K562 (cell line): ENCODE results near the gene KBTBD3. TPM values are rescaled to one million over a fixed set of nuclear protein-coding genes. Genes with fewer than 3 reads are reported as not detected.
A peak's percentile ranks its signal among the peaks of the same experiment; 100 is the strongest.

Experiments used
- DMBX1 ChIP-seq: fragments of 250-450 bp; sonication (Bioruptor Pico); IDR thresholded peaks from 2 replicates; pipeline ENCODE4 v1.8.0; 2022; ENCODE audit warnings: inconsistent platforms, mild to moderate bottlenecking, moderate library complexity, borderline replicate concordance
- ELF2 ChIP-seq: fragments of 250-450 bp; sonication (Bioruptor Pico); IDR thresholded peaks from 2 replicates; pipeline ENCODE4 v1.5.0; 2021; ENCODE audit warnings: mild to moderate bottlenecking
- ETV6 ChIP-seq, 3 experiments: fragments of 150-350 bp in 1 of 3; sonication (generic) in 1 of 3; formaldehyde crosslinking in 1 of 3; IDR thresholded peaks; 2 replicates each; pipeline versions ENCODE4 v1.6.1 to v1.8.0; 2014 to 2022; ENCODE audit warnings: borderline replicate concordance in 2 of 3, low read depth in 2 of 3, antibody characterized with exemption in 1 of 3, low read length in 1 of 3, mild to moderate bottlenecking in 1 of 3, missing genetic modification reagents in 1 of 3
- HCFC1 ChIP-seq: IDR thresholded peaks from 2 replicates; pipeline ENCODE4 v1.6.1; 2012; ENCODE audit warnings: low read depth, low read length, improper control_type of control experiment
- JUND ChIP-seq, 2 experiments: IDR thresholded peaks; 2 replicates in 1 of 2; 3 replicates in 1 of 2; pipeline ENCODE4 v1.6.1; 2011; ENCODE audit warnings: borderline replicate concordance in 2 of 2, low read depth in 2 of 2, low read length in 2 of 2, improper control_type of control experiment in 1 of 2, missing biosample characterization in 1 of 2, missing genetic modification characterization in 1 of 2, missing genetic modification reagents in 1 of 2
- MAX ChIP-seq: sonication (generic); formaldehyde crosslinking; IDR thresholded peaks from 2 replicates; pipeline ENCODE4 v1.9.0; 2022; ENCODE audit warnings: mild to moderate bottlenecking, missing genetic modification reagents
- NR2F6 ChIP-seq: fragments of 450-650 bp; formaldehyde crosslinking; IDR thresholded peaks from 2 replicates; pipeline ENCODE4 v1.4.0; 2020; ENCODE audit warnings: mild to moderate bottlenecking
- NUFIP1 ChIP-seq: fragments of 450-650 bp; IDR thresholded peaks from 2 replicates; pipeline ENCODE4 v1.6.1; 2018; ENCODE audit not compliant: partially characterized antibody
- PRDM10 ChIP-seq: fragments of 450-650 bp; IDR thresholded peaks from 2 replicates; pipeline ENCODE4 v1.6.1; 2018; ENCODE audit not compliant: partially characterized antibody
- RB1 ChIP-seq: fragments of 450-650 bp; IDR thresholded peaks from 2 replicates; pipeline ENCODE4 v1.6.1; 2017; ENCODE audit warnings: low read depth, mild to moderate bottlenecking
- RBBP5 ChIP-seq: fragments of 200-600 bp; sonication (generic); IDR thresholded peaks from 2 replicates; pipeline ENCODE4 v1.6.1; 2012; ENCODE audit warnings: borderline replicate concordance, mild to moderate bottlenecking, low read length, control low read depth, inconsistent platforms; ENCODE audit not compliant: insufficient read depth, poor library complexity, severe bottlenecking
- SP2 ChIP-seq: IDR thresholded peaks from 2 replicates; pipeline ENCODE4 v1.6.1; 2011; ENCODE audit warnings: mild to moderate bottlenecking, low read depth, low read length, moderate library complexity; ENCODE audit not compliant: poor library complexity, severe bottlenecking; ENCODE audit errors: extremely low read depth
- TBP ChIP-seq: optimal IDR thresholded peaks from 2 replicates; pipeline ENCODE3; 2011; ENCODE audit warnings: low read depth, low read length, improper control_type of control experiment
- THRAP3 ChIP-seq: fragments of 450-650 bp; IDR thresholded peaks from 2 replicates; pipeline ENCODE4 v1.6.1; 2016; ENCODE audit warnings: mild to moderate bottlenecking, inconsistent platforms, borderline replicate concordance
- USF2 ChIP-seq: sonication (generic); formaldehyde crosslinking; IDR thresholded peaks from 2 replicates; pipeline ENCODE4 v1.5.0; 2020; ENCODE audit warnings: missing genetic modification reagents
- XRCC5 ChIP-seq: fragments of 200-400 bp; formaldehyde crosslinking; IDR thresholded peaks from 2 replicates; pipeline ENCODE4 v1.6.1; 2017; ENCODE audit warnings: low read depth, mild to moderate bottlenecking, low read length
- ZKSCAN3 ChIP-seq: fragments of 250-450 bp; sonication (Bioruptor Pico); IDR thresholded peaks from 2 replicates; pipeline ENCODE4 v1.4.0; 2020
- ZNF589 ChIP-seq: fragments of 200-800 bp; sonication (Bioruptor generic); IDR thresholded peaks from 2 replicates; pipeline ENCODE4 v1.6.1; 2016; ENCODE audit warnings: low read depth, missing genetic modification characterization, missing compliant biosample characterization
- ZNF79 ChIP-seq: fragments of 250-450 bp; sonication (Bioruptor Pico); IDR thresholded peaks from 2 replicates; pipeline ENCODE4 v1.4.0; 2020; ENCODE audit warnings: low read depth, mild to moderate bottlenecking, moderate library complexity
- polyA plus RNA-seq, 8 experiments: library from polyadenylated mRNA; depleted of rRNA in 4 of 8; stranded (reverse) in 5 of 8; unstranded in 3 of 8; fragments of >200 nt; fragmentation: Nextera tagmentation in 2 of 8; fragmentation: Illumina TruSeq in 1 of 8; extraction: Ambion mirVana in 2 of 8; extraction: Trizol in 1 of 8; gene quantifications; 2 replicates each; pipeline versions ENCODE4 v1.2.1 to v1.2.3, GENCODE V29; 2011 to 2014; ENCODE audit warnings: inconsistent platforms in 1 of 8, missing spikeins in 1 of 8
- total RNA-seq, 7 experiments: library from RNA; depleted of rRNA in 6 of 7; stranded (reverse); fragments of >200 nt in 6 of 7; fragmentation: Illumina TruSeq in 2 of 7; extraction: Trizol in 2 of 7; gene quantifications; 2 replicates each; pipeline versions ENCODE4 v1.2.1 to v1.2.3, GENCODE V29; 2011 to 2021; ENCODE audit warnings: low replicate concordance in 1 of 7

KBTBD3 gene
- total and polyA plus RNA-seq, 9 of the 15 experiments (the other 6 are each of a cell fraction or from before 2014, with no cell fraction given) = 4.2 to 31.2 (median 6.4) TPM

- TF ChIP-seq MAX (CRISPR knock-in tag) (no peak), JUND (IDR thresholded peaks at IDR 0.05; ENCODE audit: borderline replicate concordance, low read depth, low read length) (peak; percentile 87), JUND (tag; IDR thresholded peaks at IDR 0.05; ENCODE audit: borderline replicate concordance, low read depth, low read length) (peak; percentile 83; the same call in 2 of the 3 replicates), XRCC5 (no peak; the same call in 1 of the 2 replicates), ZNF79 (CRISPR knock-in tag) (no peak), RBBP5 (peak; percentile 84), ZNF589 (CRISPR knock-in tag) (no peak), THRAP3 (no peak), DMBX1 (CRISPR knock-in tag) (no peak), ETV6 (IDR thresholded peaks at IDR 0.05; ENCODE audit: borderline replicate concordance in 1 of 2, low read depth in 2 of 2, low read length in 1 of 2) (no peak), ETV6 (CRISPR knock-in tag; IDR thresholded peaks at IDR 0.05; ENCODE audit: borderline replicate concordance) (0 out of 2 replicates have a peak, but pooled peaks have one; percentile 26), RB1 (0 out of 2 replicates have a peak, but pooled peaks have one; percentile 49), PRDM10 (peak; percentile 33), HCFC1 (peak; percentile 55; the same call in 1 of the 2 replicates), USF2 (CRISPR knock-in tag) (0 out of 2 replicates have a peak, but pooled peaks have one; percentile 11), ELF2 (peak; percentile 71; the same call in 1 of the 2 replicates), ZKSCAN3 (CRISPR knock-in tag) (no peak), NR2F6 (CRISPR knock-in tag) (no peak), SP2 (peak; percentile 79), TBP (peak; percentile 20), NUFIP1 (no peak)
These were observed 55.0 kb downstream of the KBTBD3 start, which contains the start of gene MSANTD4 (continued) for GRCh38 chr11:106021967-106022794.
